Fibroblast of lung (primary cell): ENCODE data around the gene AGAP1. TPM values are rescaled to one million over a fixed set of nuclear protein-coding genes. Genes with fewer than 3 reads are reported as not detected.

Experiments used
- DNase-seq, 2 donors: peaks; one replicate each; pipeline versions ENCODE4 v3.0.0 to v3.0.0-alpha.2; 2010; ENCODE audit warnings: low read depth in 2 of 2
- H2AFZ ChIP-seq: 2 replicates; pipeline ENCODE4 v1.5.1; 2012; ENCODE audit warnings: low read length, control low read depth, inconsistent platforms
- H3K27ac ChIP-seq: 2 replicates; pipeline ENCODE4 v1.5.1; 2011; ENCODE audit warnings: low read length, control low read depth; ENCODE audit not compliant: insufficient read depth
- H3K27me3 ChIP-seq: 2 replicates; pipeline ENCODE4 v1.5.1; 2011; ENCODE audit warnings: mild to moderate bottlenecking, low read length; ENCODE audit not compliant: control insufficient read depth, insufficient read depth
- H3K36me3 ChIP-seq: 2 replicates; pipeline ENCODE4 v1.5.1; 2011; ENCODE audit warnings: low read length; ENCODE audit not compliant: control insufficient read depth, insufficient read depth
- H3K4me1 ChIP-seq: 2 replicates; pipeline ENCODE4 v1.5.1; 2011; ENCODE audit warnings: low read length; ENCODE audit not compliant: control insufficient read depth, insufficient read depth; ENCODE audit errors: extremely low read depth
- H3K4me2 ChIP-seq: 2 replicates; pipeline ENCODE4 v1.5.1; 2011; ENCODE audit warnings: low read length, control low read depth; ENCODE audit not compliant: insufficient read depth; ENCODE audit errors: extremely low read depth
- H3K4me3 ChIP-seq, 4 experiments: fragments of 200-600 bp in 1 of 4; sonication (generic) in 1 of 4; replicated peaks in 1 of 4; 2 replicates each; pipeline ENCODE4 v1.5.1; 2011 to 2016; ENCODE audit warnings: low read length in 4 of 4, low read depth in 3 of 4, mild to moderate bottlenecking in 3 of 4, control low read depth in 2 of 4, inconsistent platforms in 1 of 4, mixed read lengths in 1 of 4; ENCODE audit not compliant: insufficient read depth in 1 of 4; ENCODE audit errors: control extremely low read depth in 1 of 4
- H3K79me2 ChIP-seq: 2 replicates; pipeline ENCODE4 v1.5.1; 2012; ENCODE audit warnings: mild to moderate bottlenecking, low read length, inconsistent platforms; ENCODE audit not compliant: control insufficient read depth, insufficient read depth
- H3K9ac ChIP-seq: 2 replicates; pipeline ENCODE4 v1.5.1; 2011; ENCODE audit warnings: mild to moderate bottlenecking, low read length, control low read depth; ENCODE audit not compliant: insufficient read depth
- H3K9me3 ChIP-seq: 2 replicates; pipeline ENCODE4 v1.5.1; 2012; ENCODE audit warnings: low read depth, low read length; ENCODE audit not compliant: control insufficient read depth, insufficient read depth
- H4K20me1 ChIP-seq: 2 replicates; pipeline ENCODE4 v1.5.1; 2011; ENCODE audit warnings: low read length; ENCODE audit not compliant: control insufficient read depth, insufficient read depth; ENCODE audit errors: extremely low read depth
- EZH2 ChIP-seq: IDR thresholded peaks from 2 replicates; pipeline ENCODE4 v1.5.1; 2012; ENCODE audit warnings: low read length, control low read depth, mild to moderate bottlenecking; ENCODE audit errors: missing control alignments
- polyA plus RNA-seq, 2 donors: library from polyadenylated mRNA; depleted of rRNA in 1 of 2; stranded (reverse) in 1 of 2; unstranded in 1 of 2; fragments of >200 nt; gene quantifications; 2 replicates each; pipeline ENCODE4 v1.2.1, GENCODE V29; 2011 to 2012; ENCODE audit warnings: missing spikeins in 1 of 2
- total RNA-seq: library from RNA; depleted of rRNA; stranded (reverse); fragments of >200 nt; gene quantifications from 2 replicates; pipeline ENCODE4 v1.2.1, GENCODE V29; 2014
- TF ChIP-seq, protein P1 (sequence below), 2 donors: IDR thresholded peaks in 1 of 2; conservative IDR thresholded peaks in 1 of 2; 1 replicate in 1 of 2; 2 replicates in 1 of 2; pipeline ENCODE4 v1.5.1; 2011 to 2012; ENCODE audit warnings: low read length in 2 of 2, control low read depth in 1 of 2, inconsistent platforms in 1 of 2, low read depth in 1 of 2, mild to moderate bottlenecking in 1 of 2

AGAP1 gene
- total and polyA plus RNA-seq, 2 donors (not counting 1 experiment from before 2014, with no cell fraction given): 10.6 to 14.0 TPM

DNA sequence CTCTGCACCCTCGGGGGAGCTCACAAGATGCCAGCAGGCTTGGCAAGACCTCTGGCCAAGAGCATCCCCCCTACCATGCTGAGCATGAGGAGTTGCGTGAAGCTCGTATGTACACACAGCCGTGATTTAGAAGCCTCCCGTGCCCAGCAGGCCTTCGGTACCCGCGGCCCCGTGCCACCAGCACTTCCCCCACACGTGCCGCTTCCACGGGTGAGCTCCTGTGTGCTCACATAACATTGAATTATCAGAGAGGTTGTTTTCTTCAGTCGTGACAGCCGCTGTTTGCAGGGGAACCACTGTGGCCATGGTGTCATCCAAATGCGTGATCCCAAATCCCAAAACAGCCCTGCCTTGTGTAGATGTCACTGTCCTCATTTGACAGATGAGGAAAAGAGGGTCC lies 621.1 kb downstream of the AGAP1 start:
- DNase-seq: no peak
- H3K79me2 ChIP-seq: no peaks in the 10 kb centered on the region
- no peaks in the 10 kb centered on the region for H3K4me1 ChIP-seq
- no peak overlapping the region for H3K9ac ChIP-seq
- H3K4me3 ChIP-seq: no peak overlapping the region
- H3K36me3 ChIP-seq: no peaks in the 10 kb centered on the region
- no peaks in the 10 kb centered on the region for H4K20me1 ChIP-seq
- no peak overlapping the region for H3K4me2 ChIP-seq
- H3K27me3 ChIP-seq: no peaks in the 10 kb centered on the region
- H3K9me3 ChIP-seq: no peaks in the 10 kb centered on the region
- H3K27ac ChIP-seq: no peak overlapping the region
- TF ChIP-seq, protein P1, sequence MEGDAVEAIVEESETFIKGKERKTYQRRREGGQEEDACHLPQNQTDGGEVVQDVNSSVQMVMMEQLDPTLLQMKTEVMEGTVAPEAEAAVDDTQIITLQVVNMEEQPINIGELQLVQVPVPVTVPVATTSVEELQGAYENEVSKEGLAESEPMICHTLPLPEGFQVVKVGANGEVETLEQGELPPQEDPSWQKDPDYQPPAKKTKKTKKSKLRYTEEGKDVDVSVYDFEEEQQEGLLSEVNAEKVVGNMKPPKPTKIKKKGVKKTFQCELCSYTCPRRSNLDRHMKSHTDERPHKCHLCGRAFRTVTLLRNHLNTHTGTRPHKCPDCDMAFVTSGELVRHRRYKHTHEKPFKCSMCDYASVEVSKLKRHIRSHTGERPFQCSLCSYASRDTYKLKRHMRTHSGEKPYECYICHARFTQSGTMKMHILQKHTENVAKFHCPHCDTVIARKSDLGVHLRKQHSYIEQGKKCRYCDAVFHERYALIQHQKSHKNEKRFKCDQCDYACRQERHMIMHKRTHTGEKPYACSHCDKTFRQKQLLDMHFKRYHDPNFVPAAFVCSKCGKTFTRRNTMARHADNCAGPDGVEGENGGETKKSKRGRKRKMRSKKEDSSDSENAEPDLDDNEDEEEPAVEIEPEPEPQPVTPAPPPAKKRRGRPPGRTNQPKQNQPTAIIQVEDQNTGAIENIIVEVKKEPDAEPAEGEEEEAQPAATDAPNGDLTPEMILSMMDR (conservative IDR thresholded peaks at IDR 0.05 in 1 of 2, IDR thresholded peaks at IDR 0.05 in 1 of 2; ENCODE audit: low read depth in 1 of 2, low read length in 2 of 2): no peak
- no peak for TF ChIP-seq EZH2
- no peak overlapping the region for H2AFZ ChIP-seq

DNA sequence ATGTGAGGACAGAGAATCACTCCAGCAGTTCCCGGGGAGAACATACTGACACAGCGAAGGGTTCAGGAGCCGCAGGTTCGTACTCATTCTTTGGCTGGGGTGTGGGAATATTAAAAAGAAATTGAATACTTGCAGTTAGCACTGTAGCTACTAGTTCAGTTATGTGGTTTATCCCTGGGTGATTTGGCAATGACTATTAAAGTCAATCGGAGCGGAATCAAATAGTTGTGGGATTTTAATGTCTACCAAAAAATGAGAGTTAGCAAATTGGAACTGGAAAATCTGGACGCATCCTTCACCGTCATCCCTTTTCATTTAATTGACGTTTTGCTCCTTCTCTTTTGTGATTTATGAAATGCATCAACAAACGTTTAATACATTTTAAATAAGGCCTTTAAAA lies 623.6 kb downstream of the AGAP1 start:
- TF ChIP-seq, protein P1 (conservative IDR thresholded peaks at IDR 0.05 in 1 of 2, IDR thresholded peaks at IDR 0.05 in 1 of 2; ENCODE audit: low read depth in 1 of 2, low read length in 2 of 2): no peak
- TF ChIP-seq EZH2: no peak
- Histone ChIP-seq H3K27me3 (no peaks in the 10 kb centered on the region), H3K36me3 (no peaks in the 10 kb centered on the region), H4K20me1 (no peaks in the 10 kb centered on the region), H3K4me1 (no peaks in the 10 kb centered on the region), H3K27ac (no peak overlapping the region), H3K79me2 (no peaks in the 10 kb centered on the region), H3K9me3 (no peaks in the 10 kb centered on the region), H3K9ac (no peak overlapping the region), H3K4me2 (no peak overlapping the region), H3K4me3 (no peak overlapping the region), H2AFZ (no peak overlapping the region)
- DNase-seq: peak in 1 of 2 donors; percentile 50

DNA sequence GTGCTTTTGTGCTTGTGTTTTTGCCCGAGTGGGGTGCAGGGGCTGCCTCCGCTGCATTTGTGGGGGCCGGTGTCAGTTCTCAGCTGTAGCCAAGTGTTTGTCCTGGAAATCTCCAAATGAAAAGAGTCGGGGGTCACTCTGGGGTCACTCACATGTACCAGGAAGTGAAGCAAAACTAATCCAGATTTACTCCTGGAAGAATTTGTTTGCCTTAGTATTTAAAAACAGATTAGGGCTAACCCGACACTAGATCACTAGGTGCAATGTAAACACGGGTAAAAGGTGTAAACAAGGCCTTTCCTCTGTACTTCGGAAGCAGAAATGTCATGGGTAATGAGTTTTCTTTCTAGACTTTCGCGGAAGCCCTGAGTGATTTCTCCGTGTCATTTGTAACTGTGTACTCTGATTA lies 624.0 kb downstream of the AGAP1 start:
- DNase-seq: no peak
- TF ChIP-seq EZH2: no peak
- TF ChIP-seq, protein P1 (conservative IDR thresholded peaks at IDR 0.05 in 1 of 2, IDR thresholded peaks at IDR 0.05 in 1 of 2; ENCODE audit: low read depth in 1 of 2, low read length in 2 of 2): no peak
- no peaks in the 10 kb centered on the region for H4K20me1 ChIP-seq
- H3K27me3 ChIP-seq: no peaks in the 10 kb centered on the region
- no peaks in the 10 kb centered on the region for H3K36me3 ChIP-seq
- H3K9me3 ChIP-seq: no peaks in the 10 kb centered on the region
- no peak overlapping the region for H2AFZ ChIP-seq
- H3K79me2 ChIP-seq: no peaks in the 10 kb centered on the region
- no peaks in the 10 kb centered on the region for H3K4me1 ChIP-seq
- no peak overlapping the region for H3K9ac ChIP-seq
- no peak overlapping the region for H3K4me2 ChIP-seq
- no peak overlapping the region for H3K27ac ChIP-seq
- H3K4me3 ChIP-seq: no peak overlapping the region
